Hindlimb muscle (tissue), 1 donor: Measurements from ENCODE around the gene C11orf42. TPM values are rescaled to one million over a fixed set of nuclear protein-coding genes. Genes with fewer than 3 reads are reported as not detected.
A peak's percentile ranks its signal among the peaks of the same experiment; 100 is the strongest.

Experiments
- DNase-seq: peaks from one replicate; pipeline ENCODE4 v3.0.0-alpha.2; 2013
- polyA plus RNA-seq: library from polyadenylated mRNA; unstranded; fragments of 120-200 nt; gene quantifications from one replicate; pipeline ENCODE4 v1.2.1, GENCODE V29; 2013; ENCODE audit not compliant: insufficient read length

C11orf42 gene, protein sequence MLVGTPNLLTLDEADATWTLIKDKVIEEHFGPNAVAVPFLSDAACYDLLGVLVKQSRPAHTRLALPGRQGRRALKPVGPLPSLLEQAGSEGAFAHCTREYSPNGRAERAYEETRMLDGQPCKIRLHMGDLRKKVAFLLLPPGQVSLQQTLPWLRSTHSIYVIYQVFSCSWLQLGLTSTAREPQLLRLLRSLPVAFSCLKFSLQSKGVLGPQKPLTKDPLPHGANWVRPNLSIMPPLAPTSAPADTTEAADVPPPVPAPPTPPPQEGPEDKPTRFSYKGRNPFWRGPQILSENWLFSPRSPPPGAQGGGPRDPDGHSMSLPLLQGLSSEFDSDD
- 0.35 TPM for polyA plus RNA-seq

DNA sequence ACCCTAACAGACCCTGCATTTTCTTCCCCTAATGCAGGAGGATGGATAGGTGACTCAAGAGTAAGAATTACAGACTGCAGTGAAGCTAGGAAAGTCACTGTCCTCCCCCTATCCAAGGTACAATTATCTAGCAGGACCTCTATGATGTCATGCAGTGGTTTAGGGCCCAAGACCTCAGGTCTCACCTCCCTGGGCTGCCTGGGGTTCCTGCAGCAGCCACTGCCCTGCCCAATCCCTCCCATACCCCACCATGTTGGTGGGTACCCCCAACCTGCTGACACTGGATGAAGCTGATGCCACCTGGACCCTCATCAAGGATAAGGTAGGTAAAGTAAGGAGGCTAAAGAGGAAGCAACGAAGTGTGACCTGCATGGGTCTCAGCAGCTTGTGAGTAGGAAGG is at the start of gene C11orf42:
Gene C11orf42 (plus strand): TSS at position 192 of the 400 bp plus-strand sequence. CDS start 59 bp downstream, at position 251.
- DNase-seq = no peak

DNA sequence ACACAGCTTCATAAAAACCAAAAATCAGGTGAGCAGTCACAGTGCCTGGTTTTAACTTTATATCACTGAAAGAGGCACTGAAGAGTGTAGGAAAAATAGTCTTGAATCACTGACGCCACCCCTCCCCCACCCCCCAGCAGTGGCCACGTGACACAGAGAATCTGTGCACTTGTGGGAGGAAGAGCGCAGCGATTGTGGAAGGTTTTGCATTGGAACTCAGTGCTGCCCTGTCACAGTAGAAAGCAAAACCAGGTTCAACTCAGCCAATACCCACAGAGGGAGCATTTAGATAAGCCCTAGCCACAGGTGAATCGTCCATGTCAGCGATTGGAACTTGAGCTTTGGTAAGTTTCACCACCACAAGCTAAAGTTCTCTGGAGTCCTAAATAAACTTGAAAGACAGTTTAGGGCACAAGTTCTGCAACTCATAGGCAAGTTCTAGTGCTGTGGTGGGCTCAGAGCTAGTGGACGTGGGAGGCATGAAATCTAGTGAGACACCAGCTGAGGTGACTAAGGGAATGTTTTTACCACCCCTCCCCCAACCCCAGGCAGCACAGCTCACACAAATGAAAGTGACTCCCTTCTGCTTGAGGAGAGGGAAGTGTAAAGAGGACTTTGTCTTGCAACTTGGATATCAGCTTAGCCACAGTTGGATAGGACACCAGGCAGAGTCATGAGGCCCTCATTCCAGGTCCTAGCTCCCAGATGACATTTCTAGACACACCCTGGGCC is 48.6 kb upstream of the C11orf42 start:
- DNase-seq = no peak

DNA sequence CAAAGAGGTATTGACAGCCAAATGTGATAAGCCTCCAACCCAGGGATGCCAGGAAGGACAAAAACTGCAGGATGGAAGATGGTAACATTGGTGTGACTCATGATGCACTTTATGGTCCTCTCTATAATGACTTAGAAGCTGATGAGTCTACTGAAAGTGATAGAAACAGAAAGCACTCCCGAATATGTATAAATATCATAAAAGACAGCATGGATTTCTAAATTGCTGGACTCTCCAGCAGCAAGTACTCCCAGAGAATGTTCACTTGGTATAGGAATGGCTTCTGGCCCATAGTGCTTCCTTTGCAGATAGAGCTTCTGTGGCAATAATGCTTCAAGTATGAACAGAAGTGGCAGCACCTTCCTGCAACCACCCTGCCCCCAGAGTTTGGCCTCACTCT is 35.1 kb upstream of the C11orf42 start, which contains the start of gene OR52B2:
Gene OR52B2 (minus strand): TSS at position 101 of the 400 bp plus-strand sequence. CDS start 0 bp downstream, at position 101.
- DNase-seq = no peak

DNA sequence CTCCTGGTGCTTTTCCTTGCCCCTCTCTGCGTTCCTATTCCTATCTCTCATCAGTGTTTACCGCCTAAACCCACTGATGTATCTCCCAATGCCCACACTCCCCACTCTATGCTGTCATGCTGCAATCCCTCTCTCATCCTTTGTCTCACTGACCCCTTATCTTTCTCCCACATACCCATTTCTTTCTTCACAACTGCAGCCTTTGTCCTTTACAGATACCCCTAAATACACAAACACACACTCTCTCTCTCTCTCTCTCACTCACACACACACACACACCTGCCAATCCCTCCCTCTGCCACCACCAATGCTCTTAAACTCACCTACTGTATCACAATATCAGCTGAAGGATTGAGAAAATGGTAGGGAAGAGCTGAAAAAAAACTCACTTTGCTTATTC is 29.9 kb upstream of the C11orf42 start:
- no peak for DNase-seq

DNA sequence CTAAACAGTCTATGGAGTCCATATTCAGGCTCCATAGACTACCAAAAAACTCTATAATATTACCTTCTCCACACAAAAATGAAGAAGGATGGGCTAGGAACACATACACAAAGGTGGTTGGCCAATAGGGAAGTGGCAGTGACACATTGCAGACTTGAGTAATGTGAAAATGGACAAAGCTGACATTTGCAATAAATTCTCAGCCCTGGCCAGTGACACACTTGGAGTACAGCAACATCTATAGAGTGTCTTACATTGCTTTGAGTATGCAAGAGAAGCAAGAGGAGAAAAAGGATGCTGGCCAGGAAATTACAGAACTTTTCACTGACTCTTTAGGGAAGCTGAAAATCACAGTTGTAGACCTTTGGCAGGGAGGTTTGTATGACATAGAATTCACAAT is 13.6 kb upstream of the C11orf42 start:
- DNase-seq = no peak

DNA sequence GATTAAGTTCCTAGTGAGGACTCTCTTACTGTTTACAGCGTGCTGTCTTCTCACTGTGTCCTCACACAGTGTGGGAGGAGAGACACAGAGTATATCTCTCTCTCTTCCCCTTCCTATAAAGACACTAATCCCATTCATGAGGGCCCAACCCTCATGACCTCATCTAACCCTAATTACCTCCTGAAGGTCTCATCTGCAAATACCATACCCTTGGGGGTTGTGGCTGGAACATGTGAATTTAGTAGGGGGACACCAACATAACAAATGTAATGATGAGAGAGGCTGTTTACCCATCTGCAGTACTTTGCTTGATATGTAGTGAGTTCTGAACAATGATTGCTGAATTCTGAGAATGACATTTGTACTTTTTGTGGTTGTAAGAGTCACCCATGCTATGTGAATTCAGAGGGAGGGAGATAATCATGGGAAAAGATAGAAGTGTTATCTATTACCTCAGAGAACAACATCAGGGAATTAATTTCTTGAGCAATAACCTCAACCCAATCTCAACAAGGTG is 11.2 kb upstream of the C11orf42 start:
- DNase-seq = no peak

DNA sequence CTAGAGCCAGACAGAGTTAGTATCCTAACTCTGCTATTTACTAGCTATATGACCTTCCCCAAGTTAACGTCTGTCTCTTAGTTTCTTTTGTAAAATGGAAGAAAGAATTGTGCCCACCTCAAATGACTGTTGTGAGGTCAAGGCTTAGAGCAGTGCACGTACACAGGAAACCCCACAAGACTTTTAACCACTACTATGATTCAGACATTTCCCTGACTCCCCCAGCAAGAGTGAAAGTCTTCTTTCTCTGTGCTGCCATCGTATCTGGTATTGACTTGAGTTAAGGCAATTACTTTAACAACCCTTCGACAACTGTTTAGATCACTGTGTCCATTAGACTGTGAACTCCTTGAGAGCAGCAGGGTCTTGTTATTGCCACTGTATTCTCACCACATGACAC is 9.0 kb upstream of the C11orf42 start:
- no peak for DNase-seq

DNA sequence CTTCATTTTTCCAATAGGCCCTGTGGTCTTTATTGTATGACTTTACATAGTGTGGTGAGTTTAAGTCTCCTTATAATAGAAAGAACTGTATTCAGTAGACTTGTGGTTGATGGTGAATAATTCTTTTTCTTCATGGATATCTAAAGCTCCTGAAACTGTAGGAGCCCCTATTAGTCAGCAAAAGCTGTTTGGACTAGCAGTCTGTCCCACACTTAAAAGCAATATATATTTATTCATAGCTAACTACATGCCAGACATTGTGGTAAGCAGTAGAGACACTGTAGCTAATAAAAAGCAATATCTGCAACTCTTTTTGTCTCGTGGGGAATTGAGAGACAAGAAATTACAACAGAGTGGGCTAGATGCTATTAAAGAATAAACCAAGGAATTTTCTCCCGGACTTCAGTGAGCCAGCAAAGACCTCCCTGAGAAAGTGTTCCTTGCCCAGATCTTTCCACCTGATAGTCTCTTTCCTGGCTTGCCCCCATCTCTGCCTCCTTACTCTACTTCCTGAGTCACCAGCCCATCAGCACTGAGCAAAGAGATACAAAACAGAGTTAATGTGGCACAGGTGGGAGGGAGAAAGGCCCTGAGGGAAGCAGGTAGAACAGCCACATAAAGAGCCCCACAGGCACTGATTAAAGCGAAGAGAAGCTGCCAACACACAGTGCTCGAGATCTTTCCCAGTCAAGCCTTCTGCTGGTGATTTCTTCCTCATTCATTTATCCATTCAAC is 7.7 kb upstream of the C11orf42 start:
- DNase-seq = no peak

DNA sequence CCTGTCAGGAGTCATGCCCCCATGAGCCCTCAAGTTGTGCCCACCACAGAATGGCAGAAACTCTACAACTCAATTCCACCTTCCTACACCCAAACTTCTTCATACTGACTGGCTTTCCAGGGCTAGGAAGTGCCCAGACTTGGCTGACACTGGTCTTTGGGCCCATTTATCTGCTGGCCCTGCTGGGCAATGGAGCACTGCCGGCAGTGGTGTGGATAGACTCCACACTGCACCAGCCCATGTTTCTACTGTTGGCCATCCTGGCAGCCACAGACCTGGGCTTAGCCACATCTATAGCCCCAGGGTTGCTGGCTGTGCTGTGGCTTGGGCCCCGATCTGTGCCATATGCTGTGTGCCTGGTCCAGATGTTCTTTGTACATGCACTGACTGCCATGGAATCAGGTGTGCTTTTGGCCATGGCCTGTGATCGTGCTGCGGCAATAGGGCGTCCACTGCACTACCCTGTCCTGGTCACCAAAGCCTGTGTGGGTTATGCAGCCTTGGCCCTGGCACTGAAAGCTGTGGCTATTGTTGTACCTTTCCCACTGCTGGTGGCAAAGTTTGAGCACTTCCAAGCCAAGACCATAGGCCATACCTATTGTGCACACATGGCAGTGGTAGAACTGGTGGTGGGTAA is 6.1 kb upstream of the C11orf42 start, which contains the start of gene OR52W1:
Gene OR52W1 (plus strand): TSS at position 51 of the 637 bp plus-strand sequence. CDS start 0 bp downstream, at position 51.
- no peak for DNase-seq

DNA sequence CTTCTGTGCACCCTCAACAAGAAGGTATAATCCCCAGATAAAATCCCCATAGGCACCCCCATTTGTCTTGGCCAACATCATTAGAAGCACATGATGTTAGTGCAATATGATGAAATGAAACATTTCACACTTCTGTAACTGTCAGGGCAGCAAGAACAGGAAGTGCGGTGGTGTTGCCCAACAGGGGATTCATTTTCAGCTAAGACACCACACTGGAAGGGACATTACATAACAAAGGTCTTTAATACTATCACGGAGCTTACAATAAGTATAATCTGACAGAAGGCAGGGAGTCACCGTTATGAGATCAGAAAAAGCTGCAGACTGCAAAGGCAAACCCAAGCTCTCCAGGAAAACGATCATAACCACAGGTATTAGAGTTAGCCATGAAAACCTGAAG is 4.4 kb upstream of the C11orf42 start:
- DNase-seq = peak; percentile 10

DNA sequence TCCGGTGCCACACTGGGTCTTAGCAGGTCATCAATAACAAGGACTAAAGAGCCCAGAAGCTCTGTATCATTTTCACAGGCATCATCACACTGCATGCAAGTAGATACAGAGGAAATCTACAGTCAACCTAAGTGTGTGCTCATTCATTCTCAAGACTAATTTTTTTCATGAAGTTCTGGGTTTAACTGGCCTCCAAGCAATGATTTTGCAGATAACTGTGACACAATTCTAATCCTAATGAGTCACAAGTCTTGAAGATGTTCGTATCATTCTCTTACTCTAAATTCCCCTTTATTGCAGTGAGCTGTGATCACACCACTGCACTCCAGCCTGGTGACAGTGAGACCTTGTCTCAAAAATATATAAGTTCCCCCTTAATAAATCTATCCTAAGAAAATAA is 3.9 kb upstream of the C11orf42 start:
- DNase-seq = no peak

DNA sequence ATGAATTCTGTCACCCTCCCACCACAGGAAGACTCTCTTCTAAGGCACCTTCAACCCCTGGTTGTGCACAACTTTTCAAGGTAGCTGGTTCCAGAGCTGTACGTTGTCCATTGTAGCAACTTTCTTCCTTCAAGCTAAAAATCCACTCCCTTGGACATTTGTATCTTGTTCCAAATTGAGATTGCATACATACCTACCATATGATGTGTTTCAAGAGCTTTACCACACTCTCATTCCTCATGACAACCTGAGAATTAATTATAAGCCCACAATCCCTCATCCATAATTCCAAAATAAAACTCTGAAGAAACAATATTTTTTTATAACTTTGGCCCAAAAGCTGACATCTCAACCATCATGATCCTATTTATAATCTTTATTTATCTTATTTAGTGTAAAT is 3.3 kb upstream of the C11orf42 start:
- no peak for DNase-seq

DNA sequence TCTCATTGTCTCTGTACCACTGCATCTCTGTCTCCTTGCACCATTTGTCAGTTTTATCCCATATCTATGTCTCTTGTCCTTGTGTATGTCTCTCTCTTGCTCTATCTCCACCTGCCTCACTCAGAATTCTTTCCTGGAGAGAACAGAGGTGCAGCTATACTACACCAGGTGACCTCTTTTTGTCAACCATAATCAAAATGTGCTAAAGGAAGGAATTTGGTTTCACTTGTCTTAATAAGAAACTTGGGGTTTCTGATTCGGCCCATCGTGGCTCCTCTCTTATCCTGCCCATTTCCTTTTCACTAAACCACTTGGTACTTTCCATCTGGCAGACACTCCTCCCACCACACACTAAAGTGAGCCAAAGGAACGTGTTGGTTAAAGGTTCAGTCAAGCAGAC is 2.0 kb upstream of the C11orf42 start:
- DNase-seq = no peak

DNA sequence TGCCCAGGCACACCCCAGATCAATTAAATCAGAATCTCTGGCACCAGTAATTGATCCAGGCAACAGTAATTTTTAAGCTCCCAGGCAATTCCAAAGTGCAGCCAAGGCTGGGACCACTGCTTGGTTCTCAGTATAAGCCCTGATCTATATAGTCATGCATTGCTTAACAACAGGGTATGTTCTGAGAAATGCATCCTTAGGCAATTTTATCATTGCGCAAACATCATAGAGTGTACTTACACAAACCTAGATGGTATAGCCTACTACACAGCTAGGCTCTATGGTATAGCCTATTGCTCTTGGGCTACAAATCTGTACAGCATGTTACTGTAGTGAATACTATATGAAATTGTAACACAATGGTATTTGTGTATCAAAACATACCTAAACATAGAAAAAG is 651 bp upstream of the C11orf42 start:
- DNase-seq = no peak

DNA sequence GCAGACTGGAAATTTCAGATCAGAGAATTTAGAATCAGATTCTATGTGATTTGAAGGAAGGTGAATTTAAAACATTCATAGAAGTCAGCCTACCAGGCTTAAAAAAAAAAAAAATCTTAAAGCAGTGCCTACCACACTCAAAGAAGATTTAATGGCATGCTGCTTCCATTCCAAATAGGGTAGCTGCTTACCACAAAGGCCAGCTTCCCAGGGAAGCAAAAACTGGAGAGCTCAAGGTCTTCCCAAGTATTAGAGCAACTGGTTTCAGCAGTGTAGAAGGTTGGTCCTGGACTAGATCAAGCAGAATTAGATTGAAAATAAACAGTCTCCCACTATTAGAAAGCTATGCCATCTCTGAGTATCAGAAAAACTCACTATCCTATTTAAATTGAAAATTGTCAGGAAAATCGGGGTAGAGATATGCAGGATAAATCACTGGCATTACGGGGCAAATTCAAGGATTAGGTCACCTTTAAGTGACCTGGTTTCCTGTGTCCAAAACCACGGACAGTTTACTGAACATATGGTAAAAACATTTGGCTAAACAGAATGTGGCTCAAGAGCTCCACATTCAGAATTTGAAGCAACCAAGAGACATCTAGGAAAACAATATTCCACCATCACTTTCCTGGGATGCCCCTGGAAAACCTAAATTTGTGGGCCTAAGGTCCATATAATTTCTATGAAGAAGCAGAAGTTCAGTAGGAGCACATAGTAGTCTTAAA is 1.3 kb downstream of the C11orf42 start:
- DNase-seq = no peak

DNA sequence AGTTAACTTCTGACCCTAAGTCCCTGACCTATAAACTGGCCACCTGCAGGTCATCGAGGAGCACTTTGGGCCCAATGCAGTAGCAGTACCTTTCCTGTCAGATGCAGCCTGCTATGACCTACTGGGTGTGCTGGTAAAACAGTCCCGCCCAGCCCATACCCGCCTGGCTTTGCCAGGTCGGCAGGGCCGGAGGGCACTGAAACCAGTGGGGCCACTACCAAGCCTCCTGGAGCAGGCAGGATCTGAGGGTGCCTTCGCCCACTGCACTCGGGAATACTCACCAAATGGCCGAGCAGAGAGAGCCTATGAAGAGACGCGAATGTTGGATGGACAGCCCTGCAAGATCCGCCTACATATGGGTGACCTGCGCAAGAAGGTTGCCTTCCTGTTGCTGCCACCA is 4.4 kb downstream of the C11orf42 start:
- no peak for DNase-seq

DNA sequence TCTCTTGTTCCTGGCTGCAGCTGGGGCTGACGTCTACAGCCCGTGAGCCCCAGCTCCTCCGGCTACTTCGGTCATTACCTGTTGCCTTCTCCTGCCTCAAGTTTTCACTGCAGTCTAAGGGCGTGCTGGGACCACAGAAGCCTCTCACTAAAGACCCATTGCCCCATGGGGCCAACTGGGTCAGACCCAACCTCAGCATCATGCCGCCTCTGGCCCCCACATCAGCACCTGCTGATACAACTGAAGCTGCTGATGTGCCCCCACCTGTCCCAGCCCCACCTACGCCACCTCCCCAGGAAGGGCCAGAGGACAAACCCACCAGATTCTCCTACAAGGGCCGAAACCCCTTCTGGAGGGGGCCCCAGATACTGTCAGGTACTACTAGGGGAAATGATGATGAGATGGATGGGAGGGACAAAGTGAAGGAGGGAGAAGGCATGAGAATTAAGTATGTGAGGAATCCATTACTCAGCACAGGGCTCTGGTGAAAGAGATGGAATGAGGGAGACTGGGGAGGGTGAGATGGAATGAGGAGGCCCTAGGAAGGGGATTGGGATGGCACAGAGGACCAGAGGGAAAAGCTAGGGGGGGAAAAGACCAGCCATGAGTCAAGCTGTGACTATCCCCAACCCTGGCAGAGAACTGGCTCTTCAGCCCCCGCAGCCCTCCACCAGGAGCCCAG is 5.1 kb downstream of the C11orf42 start:
- DNase-seq = no peak

DNA sequence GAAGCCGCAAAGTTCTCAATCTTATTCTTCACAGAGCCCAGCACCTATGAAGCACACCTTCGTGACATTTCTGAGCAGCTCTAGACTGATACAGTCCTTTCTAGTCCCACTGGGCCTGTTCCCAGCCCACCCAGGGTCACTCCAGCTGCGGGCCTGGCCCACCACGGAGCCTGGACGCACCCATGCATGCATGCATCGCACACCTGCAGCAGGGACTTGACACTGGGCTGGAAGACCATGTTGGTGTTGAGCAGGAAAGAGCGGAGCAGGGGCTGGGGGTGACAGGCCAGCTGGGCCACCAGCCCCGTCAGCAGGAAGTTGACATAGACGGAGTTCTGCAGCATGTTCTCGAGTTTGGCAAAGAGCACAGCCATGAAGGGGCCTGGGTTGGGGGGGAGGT is 9.2 kb downstream of the C11orf42 start:
- no peak for DNase-seq

DNA sequence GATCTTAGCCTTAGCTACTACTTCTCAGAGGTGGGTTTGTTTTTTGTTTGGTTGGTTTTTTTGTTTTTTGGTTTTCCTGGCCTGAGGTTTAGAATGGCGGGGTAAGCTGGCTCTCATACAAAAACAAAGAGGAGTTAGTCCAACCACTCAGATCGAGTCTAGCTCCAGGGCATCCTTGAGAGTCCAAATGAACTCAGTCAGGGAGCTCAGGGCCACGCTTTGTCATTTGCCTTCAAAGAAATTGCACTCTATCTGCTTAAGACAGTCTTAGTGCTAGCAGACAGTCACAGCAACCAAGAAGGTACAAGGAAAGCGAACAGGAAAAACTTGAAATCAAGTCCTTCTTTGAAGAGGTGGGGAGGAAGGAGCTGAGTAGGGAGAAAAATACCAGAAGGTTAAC is 11.1 kb downstream of the C11orf42 start:
- DNase-seq = no peak

DNA sequence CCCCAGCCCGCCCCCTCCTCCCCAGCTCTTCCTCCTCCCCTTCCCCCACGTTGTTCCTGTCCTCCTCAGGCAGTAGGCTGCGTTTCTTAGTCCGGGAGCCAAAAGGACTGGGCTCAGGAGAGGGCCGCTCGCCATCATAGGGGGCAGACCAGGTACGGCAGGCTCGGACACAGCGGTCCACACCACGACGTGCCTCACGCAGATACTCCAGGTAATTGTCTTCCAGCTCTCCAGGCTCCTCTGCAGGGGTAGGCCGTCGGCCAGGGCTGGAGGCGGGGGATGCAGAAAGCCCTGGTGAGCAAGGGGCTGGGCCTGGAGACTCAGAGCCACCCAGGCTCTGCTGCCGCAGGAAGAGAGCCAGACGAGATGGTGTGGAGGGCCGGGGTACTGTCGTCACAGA is 12.4 kb downstream of the C11orf42 start:
- DNase-seq = no peak

DNA sequence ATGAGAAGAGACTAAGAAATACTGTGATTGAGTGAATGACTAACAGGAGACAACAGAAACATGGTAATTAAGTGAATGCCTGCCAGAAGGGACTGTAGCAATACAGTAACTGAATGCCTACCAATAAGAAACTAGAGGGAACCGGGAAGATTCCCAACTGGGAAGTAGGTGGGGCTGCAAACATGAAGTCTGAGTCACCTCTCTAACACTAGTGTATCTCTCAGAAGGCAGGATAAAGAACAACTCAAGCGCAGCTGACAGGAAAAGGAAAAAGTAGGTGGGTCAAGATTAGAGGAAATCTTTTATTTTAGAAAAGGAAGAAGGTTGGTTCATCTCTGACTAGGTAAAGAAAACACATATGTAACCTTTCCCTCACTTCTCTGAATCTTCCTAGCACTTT is 14.0 kb downstream of the C11orf42 start:
- DNase-seq = no peak
